Kidney (tissue), 14 donors: Measurements from ENCODE around the gene PHYKPL. TPM values are rescaled to one million over a fixed set of nuclear protein-coding genes. Genes with fewer than 3 reads are reported as not detected.
A peak's percentile ranks its signal among the peaks of the same experiment; 100 is the strongest.

Experiments
- DNase-seq, 5 donors: peaks; one replicate each; pipeline ENCODE4 v3.0.0-alpha.2; 2013 to 2020
- FAIRE-seq: peaks from 2 replicates; lab custom pipeline; 2012; peaks lifted over from hg19 to GRCh38; lab: Jason Lieb, UNC
- H3K27ac ChIP-seq, 2 donors: one replicate each; pipeline ENCODE4 v1.7.0; 2013; ENCODE audit warnings: low read depth in 2 of 2, low read length in 2 of 2, inconsistent platforms in 1 of 2
- H3K27me3 ChIP-seq: one replicate; pipeline ENCODE4 v1.7.1; 2013; ENCODE audit warnings: low read length, inconsistent platforms; ENCODE audit not compliant: control insufficient read depth, insufficient read depth
- H3K36me3 ChIP-seq, 3 donors: one replicate each; pipeline versions ENCODE4 v1.7.0 to v1.7.1; 2013; ENCODE audit warnings: low read length in 3 of 3, control low read depth in 1 of 3, inconsistent platforms in 1 of 3; ENCODE audit not compliant: insufficient read depth in 3 of 3, control insufficient read depth in 2 of 3
- H3K4me1 ChIP-seq, 3 donors: one replicate each; pipeline versions ENCODE4 v1.7.0 to v1.7.1; 2013; ENCODE audit warnings: low read length in 3 of 3, inconsistent platforms in 1 of 3, low read depth in 1 of 3; ENCODE audit not compliant: control insufficient read depth in 2 of 3, insufficient read depth in 2 of 3
- H3K4me3 ChIP-seq, 3 donors: one replicate each; pipeline versions ENCODE4 v1.7.0 to v1.8.1; 2013; ENCODE audit warnings: low read length in 3 of 3, control low read depth in 1 of 3, inconsistent platforms in 1 of 3
- H3K9ac ChIP-seq, 3 donors: one replicate each; pipeline versions ENCODE4 v1.7.0 to v1.7.1; 2013; ENCODE audit warnings: low read length in 3 of 3, control low read depth in 1 of 3, inconsistent platforms in 1 of 3
- H3K9me3 ChIP-seq, 3 donors: one replicate each; pipeline versions ENCODE4 v1.7.0 to v1.7.1; 2013; ENCODE audit warnings: low read length in 3 of 3, control low read depth in 1 of 3, inconsistent platforms in 1 of 3; ENCODE audit not compliant: control insufficient read depth in 2 of 3, insufficient read depth in 1 of 3
- CTCF ChIP-seq: IDR thresholded peaks from 3 replicates; pipeline ENCODE4 v1.5.1; 2012; ENCODE audit warnings: mild to moderate bottlenecking, moderate library complexity, borderline replicate concordance; ENCODE audit not compliant: insufficient read depth; ENCODE audit errors: extremely low read depth
- intact Hi-C: fragments of 100-400 bp; cut with DNase I; formaldehyde crosslinking; loops from one replicate; pipeline ENCODE4 v1.11.1; 2022
- polyA plus RNA-seq: library from polyadenylated mRNA; stranded (reverse); fragments of 350-450 nt; fragmentation: Illumina TruSeq; extraction: RNeasy Lipid Tissue Mini Kit (QIAGEN cat#74804); gene quantifications from one replicate; pipeline ENCODE4 v1.2.3, GENCODE V29; 2014; ENCODE audit warnings: low read depth, low replicate concordance; ENCODE audit not compliant: insufficient read depth
- total RNA-seq: library from RNA; stranded (reverse); fragmentation: NEBNext Ultra II Directional; extraction: Animal tissue kit (Norgen Biotek cat#: 25700); gene quantifications from one replicate; pipeline ENCODE4 v1.2.1, GENCODE V29; 2021
- donor health status: control.
- donor health status: control.
- donor health status: control.
- donor health status: control.
- donor health status: control.
- donor health status: DM: yes; HTN: yes; CAD: no.
- donor health status: Normal renal cell carcinoma (clear cell type).

PHYKPL gene
- total and polyA plus RNA-seq, 2 donors from 2014 or later: 35.3 to 116 TPM

- no peak overlapping the region for H3K9ac ChIP-seq
- no peak for FAIRE-seq
- no peaks in the 10 kb centered on the region for H3K27me3 ChIP-seq
- H3K4me1 ChIP-seq: no peaks in the 10 kb centered on the region
- no peak overlapping the region for H3K4me3 ChIP-seq
- H3K36me3 ChIP-seq: no peaks in the 10 kb centered on the region
- intact Hi-C loops: no loop called here
- no peak for DNase-seq
- H3K9me3 ChIP-seq: no peaks in the 10 kb centered on the region
- no peak overlapping the region for H3K27ac ChIP-seq
- no peak for TF ChIP-seq CTCF
Measured at GRCh38 chr5:178245389-178245788, 12.8 kb upstream of the PHYKPL start.

- FAIRE-seq: no peak
- no peaks in the 10 kb centered on the region for H3K36me3 ChIP-seq
- no peak overlapping the region for H3K9ac ChIP-seq
- no peak overlapping the region for H3K4me3 ChIP-seq
- intact Hi-C loops: no loop called here
- no peaks in the 10 kb centered on the region for H3K9me3 ChIP-seq
- no peak for TF ChIP-seq CTCF
- no peaks in the 10 kb centered on the region for H3K27me3 ChIP-seq
- DNase-seq: no peak
- no peak overlapping the region for H3K27ac ChIP-seq
- peaks cover 0 to 3% (median 0%) of the 10 kb centered on the region in 3 donors for H3K4me1 ChIP-seq
Measured at GRCh38 chr5:178244576-178244975, 12.0 kb upstream of the PHYKPL start.

- no peak for FAIRE-seq
Measured at GRCh38 chr5:178242416-178242815, 9.8 kb upstream of the PHYKPL start.

More at GRCh38 chr5:178242416-178242815, 9.8 kb upstream of the PHYKPL start:
- TF ChIP-seq CTCF: no peak
- DNase-seq: peak in 1 of 5 donors; percentile 60
- H3K9ac ChIP-seq: no peak overlapping the region
- H3K4me3 ChIP-seq: no peak overlapping the region
- no peaks in the 10 kb centered on the region for H3K27me3 ChIP-seq
- no peak overlapping the region for H3K27ac ChIP-seq
- intact Hi-C loops: no loop called here
- H3K4me1 ChIP-seq: peaks cover 0 to 15% (median 0%) of the 10 kb centered on the region in 3 donors
- no peaks in the 10 kb centered on the region for H3K9me3 ChIP-seq
- H3K36me3 ChIP-seq: no peaks in the 10 kb centered on the region
